ENCODE measurements around the gene OGT.
A peak's percentile ranks its signal among the peaks of the same experiment; 100 is the strongest.
"Not testable (repeated sequence)": the region's sequence is repeated elsewhere in the genome, so short reads cannot be mapped to it uniquely, and the experiment has no call there.

Gene OGT

DNA sequence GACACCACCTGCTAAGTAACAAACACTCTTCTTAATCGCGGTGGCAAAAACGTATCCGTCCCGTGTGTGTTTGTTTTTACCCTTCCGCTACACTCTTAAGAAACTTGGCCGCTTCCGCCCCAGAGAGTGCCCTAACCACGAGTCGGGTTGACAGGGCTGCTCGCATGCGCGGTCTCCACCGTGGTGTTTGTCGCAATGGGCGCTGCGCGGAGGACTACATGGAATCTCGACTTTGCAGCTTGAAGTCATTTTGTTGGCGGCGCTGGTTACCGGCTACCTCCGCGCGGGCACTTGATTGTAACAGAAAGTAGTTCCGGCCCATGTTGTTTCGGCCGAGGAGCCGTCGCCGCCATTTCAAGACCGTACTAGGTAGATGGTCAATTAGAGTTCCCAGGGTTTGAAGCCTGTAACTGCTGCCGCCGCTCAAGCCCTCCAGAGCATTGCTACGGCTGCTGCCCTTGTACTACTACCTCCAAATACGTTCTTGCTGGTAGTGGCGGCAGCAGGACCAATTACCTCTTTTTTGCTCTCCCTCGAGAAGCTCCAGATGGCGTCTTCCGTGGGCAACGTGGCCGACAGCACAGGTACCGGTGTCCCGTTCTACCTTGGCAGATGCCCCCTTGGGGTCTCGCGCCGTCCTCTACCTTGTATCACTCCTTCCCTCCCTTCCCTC is at the start of gene OGT:
TSS of gene OGT (plus strand) at position 352 of the 673 bp plus-strand sequence. CDS start at position 548, 196 bp downstream.
- peak; percentile 96 for DNase-seq

DNA sequence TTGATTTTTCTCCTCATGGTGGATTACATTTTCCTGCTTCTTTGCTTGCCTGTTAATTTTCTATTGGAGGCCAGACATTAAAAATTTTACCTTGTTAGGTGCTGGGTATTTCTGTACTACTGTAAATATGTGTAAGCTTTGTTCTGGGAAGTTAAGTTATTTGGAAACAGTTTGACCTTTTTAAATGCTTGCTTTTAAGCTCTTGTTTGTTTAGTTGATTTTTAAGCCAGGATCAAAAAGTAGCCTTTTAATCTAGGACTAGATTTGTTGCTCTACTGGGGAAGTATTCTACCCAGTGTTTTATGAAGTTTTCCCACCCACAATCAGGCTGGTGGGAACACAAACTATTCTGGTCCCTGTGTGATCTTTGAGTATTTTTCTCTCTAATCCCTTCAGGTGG is 45.1 kb upstream of the OGT start:
- DNase-seq: no peak

DNA sequence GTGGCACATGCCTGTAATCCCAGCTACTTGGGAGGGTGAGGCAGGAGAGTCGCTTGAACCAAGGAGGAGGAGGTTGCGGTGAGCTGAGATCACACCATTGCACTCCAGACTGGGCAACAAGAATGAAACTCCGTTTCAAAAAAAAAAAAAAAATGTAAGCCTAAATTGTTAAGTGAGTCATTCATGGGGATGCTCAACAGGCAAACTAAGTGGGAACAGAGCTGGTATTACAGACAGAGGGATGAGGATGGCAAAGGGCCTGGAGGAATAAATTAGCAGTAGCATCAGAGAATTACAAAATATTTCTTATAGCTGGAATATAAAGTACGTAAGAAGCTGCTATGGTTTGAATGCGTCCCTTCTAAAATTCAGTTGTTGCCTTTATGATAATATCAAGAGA is 43.4 kb upstream of the OGT start:
- DNase-seq: no peak

DNA sequence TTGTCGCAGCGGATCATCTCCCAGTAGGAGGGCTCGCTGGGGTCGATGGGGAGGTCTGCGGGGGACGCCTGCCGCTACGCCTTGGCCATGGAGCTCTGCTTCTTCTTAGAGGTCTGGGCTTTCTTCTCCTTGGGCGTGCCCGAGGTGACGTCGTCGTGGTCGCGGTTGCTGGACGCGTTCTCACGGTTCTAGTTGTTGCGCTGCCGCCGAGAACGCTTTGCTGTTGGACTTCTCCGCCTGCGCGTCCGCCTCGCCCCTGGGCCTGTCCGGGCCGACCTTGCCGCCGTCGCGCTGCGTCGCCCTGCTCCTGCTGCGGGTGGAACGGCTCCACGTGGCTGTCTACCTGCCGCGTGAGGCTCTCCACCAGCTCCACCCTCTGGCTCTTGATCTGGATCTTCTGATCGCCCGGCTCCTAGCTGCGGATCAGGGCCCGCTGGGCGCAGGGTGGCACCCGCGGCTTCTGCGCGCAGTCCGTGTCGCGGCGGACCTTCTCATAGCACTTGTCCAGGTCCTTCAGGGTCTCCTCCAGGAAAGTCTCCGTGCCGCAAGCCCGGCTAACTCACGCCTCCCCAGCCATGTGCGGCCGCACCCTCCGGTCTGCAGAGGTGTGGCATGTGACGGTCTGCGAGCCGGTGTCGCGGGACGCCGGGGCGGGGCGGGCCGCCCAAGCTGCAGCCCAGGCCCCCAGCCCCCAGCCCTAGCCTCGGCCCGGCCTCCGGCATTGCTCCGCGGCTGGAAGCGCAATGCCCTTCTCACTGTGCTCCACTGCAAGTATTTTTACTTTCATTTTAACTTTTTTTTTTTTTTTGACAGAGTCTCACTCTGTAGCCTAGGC is 40.5 kb upstream of the OGT start:
- DNase-seq: peak; percentile 29

DNA sequence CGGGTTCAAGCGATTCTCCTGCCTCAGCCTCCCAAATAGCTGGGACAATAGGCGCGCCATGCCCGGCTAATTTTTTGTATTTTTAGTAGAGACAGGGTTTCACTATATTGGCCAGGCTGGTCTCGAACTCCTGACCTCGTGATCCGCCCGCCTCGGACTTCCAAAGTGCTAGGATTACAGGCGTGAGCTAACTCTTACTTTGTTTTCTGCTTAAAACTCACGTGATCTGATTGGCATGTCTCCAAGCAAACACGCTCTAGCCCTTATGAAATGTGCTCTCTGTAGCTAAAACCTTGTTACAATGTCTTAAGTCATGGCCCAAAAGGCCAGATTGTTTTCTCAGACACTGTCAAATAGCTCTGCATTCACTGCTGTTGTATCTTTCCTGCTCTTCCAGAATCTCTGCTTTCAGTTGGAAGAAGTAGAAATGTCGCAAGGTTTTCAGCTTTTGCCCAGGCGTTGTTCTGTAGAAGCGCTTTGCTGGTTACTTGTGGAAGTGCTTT is 39.7 kb upstream of the OGT start:
- no peak for DNase-seq

DNA sequence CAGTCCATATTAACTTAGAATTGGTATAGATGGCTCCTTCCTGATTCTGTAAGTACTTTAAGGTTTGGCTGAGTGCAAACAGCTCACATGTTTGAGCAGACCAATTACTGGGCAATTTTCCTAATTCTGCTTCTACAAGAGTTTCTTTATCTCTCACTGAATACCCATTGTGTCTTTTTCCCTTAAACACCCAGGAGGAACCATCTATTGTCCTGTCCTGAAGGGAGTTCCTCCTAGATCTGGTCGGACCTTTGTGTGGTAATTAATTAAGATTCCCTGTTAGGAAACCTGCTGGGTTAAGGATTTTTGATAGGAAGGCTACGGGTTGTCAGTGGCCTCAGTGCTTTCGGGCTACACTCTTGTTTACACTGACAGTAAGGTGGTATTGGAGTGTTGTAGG is 36.9 kb upstream of the OGT start:
- DNase-seq: not testable (repeated sequence)

DNA sequence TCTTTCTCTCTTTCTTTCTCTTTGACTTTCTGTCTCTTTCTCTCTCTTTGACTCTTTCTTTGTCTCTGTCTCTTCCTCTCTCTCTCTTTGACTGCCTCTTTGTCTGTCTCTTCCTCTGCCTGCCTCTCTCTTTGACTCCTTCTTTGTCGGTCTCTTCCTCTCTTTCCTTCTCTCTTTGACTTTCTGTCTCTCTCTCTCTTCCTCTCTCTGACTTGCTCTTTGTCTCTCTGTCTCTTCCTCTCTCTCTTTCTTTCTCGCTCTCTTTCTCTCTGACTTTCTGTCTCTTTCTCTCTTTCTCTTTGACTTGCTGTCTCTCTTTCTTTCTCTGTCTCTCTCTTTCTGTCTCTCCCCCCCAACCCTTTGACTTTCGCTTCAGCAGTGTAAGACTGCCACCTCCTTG is 36.4 kb upstream of the OGT start:
- DNase-seq: no peak

DNA sequence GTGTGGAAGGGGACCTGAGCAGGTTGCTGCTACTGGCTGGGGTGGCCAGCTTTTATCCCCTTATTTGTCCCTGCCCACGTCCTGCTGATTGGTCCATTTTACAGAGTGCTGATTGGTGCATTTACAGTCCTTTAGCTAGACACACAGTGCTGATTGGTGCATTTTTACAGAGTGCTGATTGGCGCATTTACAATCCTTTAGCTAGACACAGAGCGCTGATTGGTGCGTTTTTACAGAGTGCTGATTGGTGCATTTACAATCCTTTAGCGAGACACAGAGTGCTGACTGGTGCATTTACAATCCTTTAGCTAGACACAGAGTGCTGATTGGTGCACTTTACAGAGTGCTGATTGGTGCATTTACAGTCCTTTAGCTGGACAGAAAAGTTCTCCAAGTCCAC is 30.8 kb upstream of the OGT start:
- not testable (repeated sequence) for DNase-seq

DNA sequence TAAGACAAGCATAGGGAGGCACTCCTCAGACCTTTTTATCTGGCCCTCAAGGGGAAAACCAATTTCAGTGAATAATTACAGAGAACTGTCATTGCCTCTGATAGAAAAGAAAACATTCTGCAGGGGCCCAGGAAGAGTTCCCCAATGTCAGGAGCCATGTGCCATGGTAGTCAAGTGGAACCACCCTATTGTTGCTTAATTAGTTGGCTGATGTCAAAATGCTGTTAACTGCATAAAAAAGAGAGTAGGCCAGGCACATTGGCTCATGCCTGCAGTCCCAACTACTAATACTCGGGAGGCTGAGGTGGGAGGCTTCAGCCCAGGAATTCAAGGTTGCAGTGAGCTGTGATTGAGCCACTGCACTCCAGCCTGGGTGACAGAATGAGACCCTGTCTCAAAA is 28.6 kb upstream of the OGT start:
- no peak for DNase-seq

DNA sequence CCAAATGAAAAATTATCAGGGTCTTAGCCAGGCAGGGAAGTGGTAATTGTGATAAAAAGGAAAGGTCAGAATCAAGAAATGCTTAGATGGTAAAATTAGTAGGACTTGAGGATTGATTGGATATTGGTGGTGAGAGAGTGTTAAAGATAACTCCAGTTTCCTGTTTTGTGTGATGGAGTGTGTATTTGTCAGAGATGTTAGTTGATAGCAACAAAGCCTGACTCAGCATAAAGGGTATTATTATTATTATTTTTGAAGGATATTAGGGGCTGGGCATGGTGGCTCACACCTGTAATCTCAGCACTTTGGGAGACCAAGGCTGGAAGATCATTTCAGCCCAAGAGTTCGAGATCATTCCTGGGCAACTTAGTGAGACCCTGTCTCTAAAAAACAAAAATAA is 23.6 kb upstream of the OGT start:
- no peak for DNase-seq

DNA sequence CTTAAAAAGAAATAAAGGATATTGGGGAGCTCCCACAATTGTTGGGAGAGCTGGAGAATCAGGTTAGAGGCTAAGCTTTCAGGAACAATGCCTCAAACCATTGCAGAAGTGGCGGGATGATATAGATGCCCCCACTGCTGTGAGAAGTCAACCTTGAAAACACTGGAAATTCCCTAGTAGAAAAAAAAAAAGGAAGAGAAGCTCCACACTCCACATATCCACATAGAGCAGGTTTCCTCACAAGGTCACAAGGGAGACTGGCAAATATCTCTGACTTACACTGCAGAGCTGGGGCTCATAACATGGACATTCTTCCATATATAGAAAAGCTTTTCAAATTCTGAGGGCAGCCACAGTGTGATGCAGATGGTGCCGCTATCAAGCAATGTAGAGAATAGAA is 22.7 kb upstream of the OGT start:
- no peak for DNase-seq

DNA sequence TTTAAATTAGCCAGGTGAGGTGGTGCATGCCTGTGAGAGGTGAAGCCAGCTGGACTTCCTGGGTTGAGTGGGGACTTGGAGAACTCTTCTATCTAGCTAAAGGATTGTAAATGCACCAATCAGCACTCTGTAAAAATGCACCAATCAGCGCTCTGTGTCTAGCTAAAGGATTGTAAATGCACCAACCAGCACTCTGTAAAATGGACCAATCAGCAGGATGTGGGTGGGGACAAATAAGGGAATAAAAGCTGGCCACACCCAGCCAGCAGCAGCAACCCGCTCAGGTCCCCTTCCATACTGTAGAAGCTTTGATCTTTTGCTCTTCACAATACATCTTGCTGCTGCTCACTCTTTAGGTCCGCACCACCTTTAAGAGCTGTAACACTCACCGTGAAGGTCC is 19.2 kb upstream of the OGT start:
- not testable (repeated sequence) for DNase-seq

DNA sequence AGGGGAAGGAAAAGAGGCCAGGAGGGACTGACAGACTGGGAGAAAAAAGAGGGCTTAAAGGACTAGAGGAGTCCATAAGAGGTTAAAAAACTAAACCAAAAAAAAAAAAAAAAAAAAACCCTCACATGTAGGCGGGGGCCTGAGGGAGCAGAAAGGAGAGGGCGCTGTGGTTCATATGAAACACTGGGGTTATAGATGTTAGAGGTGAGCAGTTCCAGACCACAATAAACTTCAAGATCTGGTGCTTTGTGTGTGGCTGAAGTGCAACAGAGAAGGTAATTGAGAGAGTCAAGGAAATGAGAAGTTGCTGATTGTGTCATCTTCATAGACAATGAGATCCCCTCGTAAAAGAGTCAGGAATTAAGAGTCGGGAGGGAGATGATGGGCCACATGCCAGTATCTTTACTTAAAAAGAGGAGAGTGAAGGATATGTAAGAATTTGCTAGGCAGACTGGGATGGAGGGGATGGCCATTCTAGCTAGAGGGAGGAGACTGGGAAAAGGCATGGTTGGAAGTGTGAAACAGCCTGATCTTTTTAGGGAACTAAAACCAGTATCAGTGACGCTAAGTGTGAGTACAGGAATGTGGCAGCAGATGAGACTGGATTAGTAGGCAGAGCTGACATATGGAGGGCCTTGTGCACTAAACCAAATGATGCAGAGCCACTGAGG is 18.4 kb upstream of the OGT start:
- peak; percentile 48 for DNase-seq

DNA sequence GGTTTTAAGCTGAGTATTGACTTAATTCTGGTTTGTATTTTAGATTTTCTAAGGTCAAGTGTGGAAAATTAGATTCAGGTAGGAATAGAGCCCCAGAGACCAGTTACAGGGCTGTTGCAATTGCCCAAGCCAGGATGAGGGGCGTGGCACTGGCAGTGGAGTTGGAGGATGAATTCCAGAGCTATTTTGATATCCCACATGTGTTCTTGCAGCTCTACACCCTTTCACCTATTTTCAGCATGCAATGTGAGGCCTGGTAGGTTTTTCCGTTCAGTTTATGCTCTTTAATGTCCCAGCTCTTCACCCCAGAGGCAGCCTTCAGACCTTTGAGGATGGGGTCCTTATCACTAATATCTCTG is 17.9 kb upstream of the OGT start:
- DNase-seq: no peak

DNA sequence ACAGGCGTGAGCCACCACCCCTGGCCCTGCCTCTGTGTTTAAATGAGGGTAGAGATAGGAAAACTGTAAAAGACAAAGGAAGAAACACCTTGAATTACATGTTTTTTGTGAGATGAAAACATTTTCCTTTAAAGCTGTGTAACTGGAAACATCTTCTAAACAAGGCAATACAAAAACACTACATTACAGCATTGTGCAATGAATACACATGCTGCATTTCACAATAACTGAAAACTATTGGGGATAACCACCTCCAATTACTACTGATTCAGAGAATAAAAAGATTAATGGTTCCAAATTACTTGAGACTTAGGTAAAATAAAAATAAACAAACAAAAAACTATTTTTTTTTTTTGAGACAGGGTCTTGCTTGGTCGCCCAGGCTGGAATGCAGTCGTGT is 7.6 kb upstream of the OGT start:
- no peak for DNase-seq

DNA sequence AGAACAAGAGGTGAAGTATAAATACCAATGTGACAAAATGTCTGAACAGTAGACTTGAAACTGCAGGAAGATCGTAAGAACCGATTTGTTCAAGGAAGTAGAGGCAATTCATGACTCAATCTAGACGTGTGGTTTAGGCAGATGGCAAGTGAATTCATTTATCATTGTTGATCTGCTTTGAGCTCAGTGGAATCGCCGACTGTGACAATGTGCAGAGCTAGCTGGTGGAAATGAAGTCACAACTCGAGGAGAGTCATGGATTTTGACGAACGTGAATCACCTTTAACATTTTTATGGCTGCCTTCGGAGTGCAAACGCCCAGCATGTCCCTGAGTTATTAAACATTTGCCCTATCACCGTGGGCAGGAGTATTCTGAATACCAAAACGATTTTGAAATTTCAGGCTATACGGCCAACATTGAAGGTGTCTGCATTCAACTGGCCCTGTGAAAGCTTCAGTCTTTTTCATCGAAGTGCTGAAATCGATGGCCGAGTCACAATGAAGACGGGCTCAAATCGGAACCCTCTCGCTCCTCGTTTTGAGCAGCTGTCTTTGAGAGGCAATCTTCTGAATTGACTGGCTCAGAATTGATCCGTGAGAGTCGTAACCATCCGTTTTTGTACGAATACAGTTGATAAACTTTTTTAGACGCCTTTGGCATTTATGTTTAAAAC is 689 bp upstream of the OGT start:
- DNase-seq: peak; percentile 89

DNA sequence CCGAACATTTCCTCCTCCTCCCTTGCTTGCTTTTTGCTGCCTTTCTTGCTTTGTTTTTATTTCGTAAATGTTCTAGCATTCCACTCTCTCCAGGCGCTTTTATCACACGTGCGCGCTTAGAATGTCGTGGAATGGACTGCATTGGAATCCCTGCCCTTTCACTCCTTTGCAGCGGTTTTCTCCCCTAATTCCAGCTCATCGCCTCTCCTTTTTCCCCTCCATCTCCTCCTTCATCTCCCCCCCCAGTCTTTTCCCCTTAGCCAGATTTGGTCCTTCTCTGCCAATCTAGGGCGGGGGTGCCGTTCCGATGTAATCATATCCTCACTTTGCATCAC is 579 bp downstream of the OGT start:
- DNase-seq: no peak

DNA sequence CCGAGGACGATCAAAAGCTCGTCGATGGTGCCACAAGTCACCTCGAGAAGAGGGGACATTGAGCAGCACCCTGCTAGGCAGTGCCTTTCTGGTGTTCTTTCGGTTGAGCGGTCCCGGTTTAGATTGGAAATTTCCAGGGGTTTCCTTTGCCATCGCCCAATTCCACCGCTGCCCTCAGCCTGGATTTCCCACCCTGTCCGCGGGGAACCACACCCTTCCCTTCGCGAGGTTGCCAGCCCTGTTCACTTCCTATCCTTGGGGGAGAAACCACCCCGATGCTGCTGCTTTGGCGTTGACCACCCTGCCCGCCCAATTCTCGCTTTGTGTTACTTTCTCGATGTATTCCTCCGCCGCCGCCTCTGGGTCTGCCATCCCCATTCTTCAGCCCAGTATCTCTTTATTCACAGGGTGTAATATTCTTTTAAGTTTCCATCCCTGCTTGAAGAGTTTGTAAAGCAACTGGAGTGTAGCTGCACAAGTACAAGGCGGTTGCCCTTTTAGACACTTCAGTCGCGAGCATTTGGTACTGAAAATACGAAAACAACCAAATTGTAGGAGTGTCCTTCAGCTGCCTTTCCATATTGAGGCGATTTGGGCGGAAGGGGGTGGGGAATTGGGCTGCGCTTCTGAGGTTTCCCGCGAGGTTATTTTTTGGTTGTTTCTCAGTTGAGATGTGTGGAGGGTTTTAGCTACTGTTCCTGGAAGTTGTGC is 1.1 kb downstream of the OGT start:
- DNase-seq: peak; percentile 76

DNA sequence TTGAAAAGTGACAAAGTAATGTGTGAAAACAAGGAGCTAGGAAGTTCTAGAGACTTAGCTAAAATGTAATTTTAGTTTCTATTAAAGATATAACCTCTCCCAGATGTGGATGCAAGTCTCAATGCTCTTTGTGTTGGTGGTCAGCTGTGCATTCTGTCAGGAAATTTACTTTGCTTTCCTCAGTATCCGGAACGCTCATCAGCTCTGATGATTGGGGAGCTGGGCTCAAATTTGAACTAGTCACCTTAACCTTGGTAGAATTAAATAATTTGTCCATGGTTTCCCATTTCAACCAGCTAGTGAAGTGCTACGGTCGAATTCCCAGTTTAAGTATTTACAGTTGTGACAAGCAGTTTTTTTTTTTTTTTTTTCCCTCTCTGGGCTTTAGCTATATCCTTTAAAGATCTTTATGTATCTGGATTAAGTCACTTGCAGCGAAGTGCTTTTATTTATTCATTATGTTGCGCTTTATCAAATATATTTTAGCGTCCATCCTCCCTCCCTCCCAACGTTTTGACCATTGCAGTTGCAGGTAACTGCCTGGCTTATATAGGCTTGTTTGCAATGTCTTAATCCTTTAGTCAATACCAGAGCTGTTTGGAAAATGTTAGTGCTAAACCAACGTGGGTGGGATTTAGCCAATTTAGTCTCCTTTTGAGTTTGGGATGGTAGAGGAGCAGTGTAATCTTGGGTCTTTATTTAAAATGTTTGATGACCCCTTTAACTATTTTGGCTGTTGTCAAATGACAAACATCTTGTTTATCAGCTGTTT is 2.1 kb downstream of the OGT start:
- DNase-seq: no peak

DNA sequence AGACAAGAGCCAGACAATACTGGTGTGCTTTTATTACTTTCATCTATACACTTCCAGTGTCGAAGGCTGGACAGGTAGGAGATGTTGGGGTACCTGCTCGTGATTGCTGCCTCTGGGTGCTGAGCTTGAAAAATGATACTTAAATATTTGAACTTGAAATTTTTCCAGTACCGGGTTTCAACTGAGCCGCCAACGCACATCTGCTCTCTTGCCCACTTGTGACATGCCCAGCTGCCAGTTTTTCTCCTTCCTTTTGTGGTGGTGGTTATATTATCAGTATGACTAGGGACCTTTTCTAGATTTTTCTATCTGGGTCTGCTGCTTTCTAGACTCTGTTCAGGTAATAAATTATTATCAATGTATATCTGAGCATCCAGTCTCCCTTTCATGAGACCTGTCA is 3.4 kb downstream of the OGT start:
- no peak for DNase-seq

DNA sequence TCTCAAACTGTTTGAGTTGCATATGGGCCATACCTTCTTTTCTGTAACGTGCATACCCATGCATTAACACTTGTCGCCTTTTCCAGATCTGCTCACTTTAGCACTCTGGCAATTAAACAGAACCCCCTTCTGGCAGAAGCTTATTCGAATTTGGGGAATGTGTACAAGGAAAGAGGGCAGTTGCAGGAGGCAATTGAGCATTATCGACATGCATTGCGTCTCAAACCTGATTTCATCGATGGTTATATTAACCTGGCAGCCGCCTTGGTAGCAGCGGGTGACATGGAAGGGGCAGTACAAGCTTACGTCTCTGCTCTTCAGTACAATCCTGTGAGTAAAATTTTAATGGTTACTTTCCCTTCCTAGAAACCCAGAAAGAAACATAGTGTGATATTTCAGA is 4.8 kb downstream of the OGT start:
- no peak for DNase-seq

DNA sequence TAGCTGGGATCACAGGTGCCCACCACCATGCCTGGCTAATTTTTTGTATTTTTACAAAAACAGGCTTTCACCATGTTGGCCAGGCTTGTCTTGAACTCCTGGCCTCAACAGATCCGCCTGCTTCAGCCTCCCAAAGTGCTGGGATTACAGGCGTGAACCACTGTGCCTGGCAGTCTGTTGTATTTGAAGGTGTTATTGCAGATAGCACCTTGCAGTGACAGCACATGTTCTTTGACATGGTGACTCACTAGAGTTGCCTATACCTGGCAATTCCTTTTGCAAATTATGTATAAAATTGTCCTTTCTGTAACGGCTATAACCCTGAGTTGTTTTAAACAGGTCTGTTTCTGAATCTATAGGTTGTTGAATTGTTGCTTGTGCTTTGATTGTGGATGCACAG is 7.9 kb downstream of the OGT start:
- DNase-seq: no peak

Data from CD4-positive, alpha-beta T cell treated with Interleukin-4 for 4 hours (primary cell).